ENCODE measurements around the gene GAK. TPM values are rescaled to one million over a fixed set of nuclear protein-coding genes. Genes with fewer than 3 reads are reported as not detected.

Gene GAK
- total RNA-seq, 1 donor from 2014 or later: 138 TPM

GRCh38 chr4:968221-968620 lies 36.1 kb upstream of the GAK start:
- intact Hi-C loops (cut with DNase I): no loop called here
- H3K27me3 ChIP-seq: no peaks in the 10 kb centered on the region
- no peaks in the 10 kb centered on the region for H3K9me3 ChIP-seq
- peaks cover 13% of the 10 kb centered on the region for H3K4me1 ChIP-seq
- H3K4me3 ChIP-seq: no peak overlapping the region
- H3K36me3 ChIP-seq: peaks cover 16% of the 10 kb centered on the region
- no peak overlapping the region for H3K27ac ChIP-seq
- DNase-seq (no peak), ATAC-seq (no peak)
- TF ChIP-seq, protein P1, sequence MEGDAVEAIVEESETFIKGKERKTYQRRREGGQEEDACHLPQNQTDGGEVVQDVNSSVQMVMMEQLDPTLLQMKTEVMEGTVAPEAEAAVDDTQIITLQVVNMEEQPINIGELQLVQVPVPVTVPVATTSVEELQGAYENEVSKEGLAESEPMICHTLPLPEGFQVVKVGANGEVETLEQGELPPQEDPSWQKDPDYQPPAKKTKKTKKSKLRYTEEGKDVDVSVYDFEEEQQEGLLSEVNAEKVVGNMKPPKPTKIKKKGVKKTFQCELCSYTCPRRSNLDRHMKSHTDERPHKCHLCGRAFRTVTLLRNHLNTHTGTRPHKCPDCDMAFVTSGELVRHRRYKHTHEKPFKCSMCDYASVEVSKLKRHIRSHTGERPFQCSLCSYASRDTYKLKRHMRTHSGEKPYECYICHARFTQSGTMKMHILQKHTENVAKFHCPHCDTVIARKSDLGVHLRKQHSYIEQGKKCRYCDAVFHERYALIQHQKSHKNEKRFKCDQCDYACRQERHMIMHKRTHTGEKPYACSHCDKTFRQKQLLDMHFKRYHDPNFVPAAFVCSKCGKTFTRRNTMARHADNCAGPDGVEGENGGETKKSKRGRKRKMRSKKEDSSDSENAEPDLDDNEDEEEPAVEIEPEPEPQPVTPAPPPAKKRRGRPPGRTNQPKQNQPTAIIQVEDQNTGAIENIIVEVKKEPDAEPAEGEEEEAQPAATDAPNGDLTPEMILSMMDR (IDR thresholded peaks at IDR 0.05): no peak

DNA sequence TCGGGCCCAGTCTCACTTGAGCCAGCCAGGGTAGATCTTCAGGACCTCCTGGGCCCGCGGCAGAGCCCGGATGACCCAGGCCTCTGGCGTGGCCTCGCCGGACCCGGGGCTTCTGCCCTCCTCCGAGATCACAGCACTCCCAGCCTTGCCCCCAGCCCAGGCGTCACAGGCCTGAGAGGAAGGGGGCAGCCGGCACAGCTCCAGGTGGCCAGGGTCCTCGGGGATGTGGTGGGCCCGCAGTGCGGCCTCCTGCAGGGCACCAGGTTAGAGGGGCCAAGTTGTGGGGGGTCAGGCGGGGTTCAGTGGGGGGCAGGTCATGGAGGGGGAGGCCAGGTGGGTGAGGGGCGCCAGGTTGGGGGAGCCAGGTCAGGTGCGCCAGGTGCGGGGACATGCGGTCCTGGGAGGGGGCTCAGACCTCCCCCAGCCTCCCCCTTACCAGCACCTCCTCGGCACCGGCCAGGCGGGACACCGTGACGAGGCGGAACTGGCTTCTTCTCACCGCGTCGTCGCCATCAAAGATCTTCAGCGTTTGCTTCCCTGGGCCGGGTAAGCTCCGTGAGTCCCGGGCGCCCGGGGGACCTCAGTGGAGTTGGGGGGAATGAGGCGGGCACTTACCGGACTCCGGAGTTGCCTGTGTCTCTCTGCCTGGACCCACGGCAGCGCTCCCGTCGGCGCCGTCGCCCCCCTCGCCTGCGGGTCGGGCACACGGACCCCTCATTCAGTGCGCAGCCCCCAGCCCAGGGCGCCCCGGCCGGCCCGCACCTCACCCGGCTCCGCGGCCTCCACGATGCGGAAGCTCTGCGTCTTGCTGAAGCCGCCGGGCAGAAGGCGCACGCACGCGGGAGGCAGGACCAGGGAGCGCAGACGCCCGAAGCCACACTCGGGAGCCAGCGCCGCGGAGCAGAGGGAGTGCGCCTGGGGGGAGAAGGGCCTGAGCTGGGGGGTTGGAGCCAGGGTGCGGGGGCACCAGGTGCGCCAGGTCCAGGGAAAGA lies 35.3 kb upstream of the GAK start:
- H3K27me3 ChIP-seq: no peaks in the 10 kb centered on the region
- H3K27ac ChIP-seq: no peak overlapping the region
- no peak overlapping the region for H3K4me3 ChIP-seq
- intact Hi-C loops (cut with DNase I): no loop called here
- TF ChIP-seq, protein P1 (IDR thresholded peaks at IDR 0.05): no peak
- DNase-seq: no peak
- no peak for ATAC-seq
- peaks cover 9% of the 10 kb centered on the region for H3K4me1 ChIP-seq
- no peaks in the 10 kb centered on the region for H3K9me3 ChIP-seq
- peaks cover 23% of the 10 kb centered on the region for H3K36me3 ChIP-seq

DNA sequence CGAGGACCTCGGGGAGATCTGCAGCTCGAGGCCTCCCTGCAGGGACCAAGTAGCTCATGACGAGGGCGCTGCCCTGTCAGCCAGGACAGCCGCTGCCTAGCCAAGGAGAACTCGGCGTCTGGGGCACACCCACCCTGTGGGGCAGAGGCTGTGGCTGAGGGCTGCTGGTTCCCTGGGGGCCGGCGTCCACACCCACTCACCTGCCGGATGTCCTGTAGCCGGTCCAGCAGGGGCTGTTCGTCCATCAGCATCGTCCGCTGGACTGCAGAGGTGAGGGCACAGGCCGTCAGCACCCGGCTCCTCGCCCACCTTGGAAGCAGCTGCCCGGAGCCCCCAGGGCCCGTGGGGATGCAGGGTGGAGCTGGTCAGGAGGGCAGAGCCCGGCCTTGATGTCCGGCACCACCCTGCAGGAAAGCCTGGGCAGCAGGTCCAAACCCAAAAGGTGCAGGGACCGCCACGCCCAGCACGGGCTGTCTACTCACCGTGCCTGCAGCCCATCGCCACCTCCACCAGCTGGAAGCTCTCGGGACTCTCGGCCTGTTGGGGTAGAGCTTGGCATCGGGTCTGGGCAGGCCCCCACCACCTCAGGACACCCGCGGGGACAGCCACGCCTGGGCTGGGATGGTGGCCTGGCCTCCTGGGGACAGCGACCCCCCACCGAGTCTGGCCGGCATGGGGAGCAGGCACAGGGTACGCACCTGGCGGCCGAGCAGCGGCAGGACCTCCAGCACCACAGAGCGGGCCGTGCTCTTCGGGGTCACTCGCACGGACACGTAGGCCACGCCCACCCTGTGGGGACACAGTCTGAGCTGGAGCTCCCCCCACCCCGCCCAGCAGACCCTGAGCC lies 34.4 kb upstream of the GAK start:
- TF ChIP-seq, protein P1 (IDR thresholded peaks at IDR 0.05): no peak
- Histone ChIP-seq H3K4me3 (no peak overlapping the region), H3K36me3 (peaks cover 32% of the 10 kb centered on the region), H3K27me3 (no peaks in the 10 kb centered on the region), H3K9me3 (no peaks in the 10 kb centered on the region), H3K4me1 (peaks cover under 1% of the 10 kb centered on the region), H3K27ac (no peak overlapping the region)
- ATAC-seq (no peak), DNase-seq (no peak)
- intact Hi-C loops (cut with DNase I): no loop called here

DNA sequence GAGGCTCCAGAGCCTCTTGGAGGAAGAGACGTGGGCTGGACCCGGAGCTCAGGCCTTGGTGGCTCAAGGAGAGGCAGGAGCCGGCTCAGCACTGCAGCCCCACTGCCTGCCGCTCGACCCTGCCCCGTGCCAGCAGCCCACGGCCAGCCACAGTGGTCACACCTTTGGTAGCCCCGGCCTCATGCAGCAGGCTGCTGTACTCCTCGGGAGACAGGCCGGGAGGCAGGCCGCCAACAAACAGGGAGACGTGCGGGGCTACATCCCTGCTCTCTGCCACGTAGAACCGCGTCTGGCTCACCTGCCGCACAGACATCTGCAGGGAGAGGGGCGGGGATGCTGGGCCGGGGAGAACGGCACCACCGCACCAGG lies 33.6 kb upstream of the GAK start:
- no peak for ATAC-seq
- H3K36me3 ChIP-seq: peaks cover 34% of the 10 kb centered on the region
- intact Hi-C loops (cut with DNase I): no loop called here
- H3K4me1 ChIP-seq: no peaks in the 10 kb centered on the region
- H3K27me3 ChIP-seq: no peaks in the 10 kb centered on the region
- no peaks in the 10 kb centered on the region for H3K9me3 ChIP-seq
- DNase-seq: no peak
- H3K27ac ChIP-seq: no peak overlapping the region
- TF ChIP-seq, protein P1 (IDR thresholded peaks at IDR 0.05): no peak
- no peak overlapping the region for H3K4me3 ChIP-seq

- intact Hi-C loops (cut with DNase I): no loop called here
- Histone ChIP-seq H3K36me3 (peaks cover 34% of the 10 kb centered on the region), H3K27me3 (no peaks in the 10 kb centered on the region), H3K4me3 (no peak overlapping the region), H3K4me1 (no peaks in the 10 kb centered on the region), H3K9me3 (no peaks in the 10 kb centered on the region), H3K27ac (no peak overlapping the region)
- TF ChIP-seq, protein P1 (IDR thresholded peaks at IDR 0.05): no peak
- ATAC-seq (no peak), DNase-seq (no peak)
Observed at GRCh38 chr4:965048-965765, 33.1 kb upstream of the GAK start.

Measured in upper lobe of right lung (tissue), 1 donor.